NOMO-1 (cell line): ENCODE measurements around the gene B4GALNT4.
"Not testable (repeated sequence)": the region's sequence is repeated elsewhere in the genome, so short reads cannot be mapped to it uniquely, and the experiment has no call there.

Experiments
- DNase-seq, 2 experiments: peaks; one replicate each; lab custom pipeline; 2025; ENCODE audit not compliant: unreplicated experiment in 2 of 2; lab: John Stamatoyannopoulos, UW

Gene B4GALNT4

DNA sequence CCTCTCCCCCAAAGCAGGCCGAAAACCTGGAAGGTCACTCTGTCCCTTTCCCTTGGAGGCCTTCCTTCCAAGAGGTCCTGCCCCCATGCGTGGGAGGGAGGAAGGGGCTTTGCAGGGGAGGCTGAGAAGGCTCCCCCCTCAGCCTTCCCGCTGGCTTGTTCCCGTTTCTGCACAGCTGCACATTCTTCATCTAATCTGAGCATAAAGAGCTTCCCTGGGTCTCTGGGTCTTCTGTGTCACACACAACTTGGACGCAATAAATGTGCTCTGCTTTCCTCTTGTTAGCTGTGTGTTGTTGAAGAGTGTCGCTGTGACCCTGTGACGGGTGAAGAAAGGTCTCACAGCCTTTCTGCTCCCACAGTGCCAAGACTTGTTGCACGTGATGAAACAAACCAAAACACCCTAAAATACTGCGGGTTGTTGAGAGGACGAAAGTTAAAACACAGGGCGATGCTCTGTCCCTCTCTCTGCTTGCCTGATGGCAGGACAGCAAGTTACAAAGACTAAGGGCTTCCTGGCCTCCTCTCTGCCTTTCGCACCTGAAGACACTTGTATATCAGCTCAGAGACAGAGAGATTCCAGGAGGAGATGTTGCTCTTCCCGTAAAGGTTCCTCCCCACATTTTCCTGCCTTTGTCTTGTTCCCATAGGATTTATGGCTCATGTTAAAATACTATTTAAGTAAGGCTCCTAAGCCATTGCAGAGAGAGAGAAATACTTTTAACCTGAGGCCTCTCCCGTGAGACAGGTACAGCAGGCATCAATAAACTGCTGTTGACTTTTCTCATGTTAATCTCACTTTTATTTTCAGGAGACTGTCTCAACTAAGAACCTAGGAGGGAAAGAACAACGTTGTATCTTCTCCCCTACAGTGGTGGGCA lies 33.3 kb upstream of the B4GALNT4 start:
- no peak for DNase-seq

DNA sequence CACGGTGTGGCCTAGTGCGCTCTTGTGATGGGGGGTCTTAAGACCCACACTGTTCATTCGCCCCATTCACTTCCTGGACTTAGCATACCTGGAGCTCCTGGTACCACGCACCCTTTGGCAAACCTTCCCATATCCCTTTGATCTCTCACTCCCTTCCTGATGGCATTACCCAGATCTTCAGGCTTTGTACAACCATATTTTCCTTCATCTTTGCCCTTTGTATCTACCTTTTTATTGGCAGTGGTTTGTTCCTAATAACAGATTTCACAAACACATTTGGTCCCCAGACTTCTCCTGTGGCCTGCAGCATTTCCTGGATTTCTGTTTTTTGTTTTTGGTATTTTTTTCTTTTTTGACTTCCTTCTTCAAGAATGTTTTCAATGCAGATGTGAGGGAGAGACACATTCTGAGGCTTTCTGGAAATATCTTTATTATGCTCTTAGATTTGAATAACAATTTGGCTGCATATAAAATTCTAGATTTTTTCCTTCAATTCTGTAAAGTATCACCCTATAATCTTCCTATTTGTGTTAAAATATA lies 32.6 kb upstream of the B4GALNT4 start:
- DNase-seq = no peak

DNA sequence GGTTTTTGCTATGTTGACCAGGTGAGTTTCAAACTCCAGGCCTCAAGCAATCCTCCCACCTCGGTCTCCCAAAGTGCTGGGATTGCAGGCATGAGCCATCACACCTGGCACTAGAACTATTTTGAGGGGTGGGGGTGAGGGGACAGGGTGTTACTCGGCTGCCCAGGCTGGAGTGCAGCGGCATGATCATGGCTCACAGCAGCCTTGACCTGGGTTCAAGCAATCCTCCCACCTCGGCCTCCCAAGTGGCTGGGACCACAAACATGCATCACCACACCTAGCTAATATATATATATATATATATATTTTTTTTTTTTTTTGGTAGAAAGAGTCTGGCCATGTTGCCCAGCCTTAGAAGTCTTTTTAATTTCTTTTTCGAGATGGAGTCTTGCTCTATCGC lies 31.6 kb upstream of the B4GALNT4 start:
- DNase-seq = no peak

DNA sequence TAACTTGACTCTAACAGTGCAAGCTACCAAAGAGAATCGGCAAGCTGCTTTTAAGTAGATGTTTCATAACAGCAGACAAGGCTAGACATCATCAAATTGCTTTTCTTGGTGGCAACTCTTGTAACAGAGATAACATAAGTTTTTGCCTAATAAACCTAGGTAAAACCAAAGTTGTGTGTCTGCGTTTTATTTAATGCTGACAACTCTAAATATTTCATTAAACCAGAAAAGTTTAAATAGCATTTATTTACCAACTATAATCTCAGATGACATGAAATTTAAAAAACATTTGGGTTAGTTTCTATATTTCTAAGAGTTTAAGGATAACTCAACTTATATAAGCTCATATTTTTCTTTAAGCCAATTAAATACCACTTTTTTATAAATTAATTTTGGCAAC lies 29.3 kb upstream of the B4GALNT4 start:
- no peak for DNase-seq

DNA sequence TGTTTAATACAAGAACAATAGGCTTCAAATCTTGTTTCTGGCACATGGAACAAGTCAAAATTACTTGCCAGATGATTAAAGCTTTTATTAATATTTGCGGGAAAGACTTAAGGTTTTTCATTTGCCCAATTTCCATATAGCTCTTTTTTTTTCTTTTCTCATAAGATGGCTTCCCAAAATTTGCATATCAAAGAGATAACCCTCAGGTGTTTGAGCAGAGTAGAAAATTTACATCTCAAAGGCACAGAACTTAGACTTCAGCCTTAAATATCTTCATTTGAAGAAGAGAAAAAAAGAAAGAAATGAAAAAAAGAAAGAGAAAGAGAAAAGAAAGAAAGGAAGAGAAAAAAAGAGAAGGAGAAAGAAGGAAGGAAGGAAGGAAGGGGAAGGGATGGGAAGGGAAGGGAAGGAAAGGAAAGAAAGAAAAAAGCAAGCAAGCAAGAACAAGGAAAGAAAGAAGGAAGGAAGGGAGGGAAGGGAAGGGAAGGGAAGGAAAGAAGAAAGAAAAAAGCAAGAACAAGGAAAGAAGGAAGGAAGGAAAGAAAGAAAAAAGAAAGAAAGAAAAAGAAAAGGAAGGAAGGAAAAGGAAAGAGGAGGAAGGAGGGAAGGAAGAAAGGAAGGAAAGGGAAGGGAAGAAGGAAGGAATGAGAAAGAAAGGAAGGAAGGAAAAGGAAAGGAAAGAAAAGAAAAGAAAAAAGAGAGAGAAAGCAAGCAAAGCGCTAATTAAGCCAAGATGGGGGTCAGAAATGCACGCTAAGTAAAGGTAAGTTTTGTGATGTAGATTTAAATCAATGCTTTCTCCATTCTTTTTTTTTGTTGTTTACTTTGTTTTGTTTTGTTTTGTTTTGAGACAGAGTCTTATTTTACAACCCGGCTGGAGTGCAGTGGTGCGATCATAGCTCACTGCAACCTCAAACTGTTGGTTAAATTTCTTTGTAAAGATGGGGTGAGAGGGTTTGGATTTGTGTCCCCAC lies 28.5 kb upstream of the B4GALNT4 start:
- no peak for DNase-seq

DNA sequence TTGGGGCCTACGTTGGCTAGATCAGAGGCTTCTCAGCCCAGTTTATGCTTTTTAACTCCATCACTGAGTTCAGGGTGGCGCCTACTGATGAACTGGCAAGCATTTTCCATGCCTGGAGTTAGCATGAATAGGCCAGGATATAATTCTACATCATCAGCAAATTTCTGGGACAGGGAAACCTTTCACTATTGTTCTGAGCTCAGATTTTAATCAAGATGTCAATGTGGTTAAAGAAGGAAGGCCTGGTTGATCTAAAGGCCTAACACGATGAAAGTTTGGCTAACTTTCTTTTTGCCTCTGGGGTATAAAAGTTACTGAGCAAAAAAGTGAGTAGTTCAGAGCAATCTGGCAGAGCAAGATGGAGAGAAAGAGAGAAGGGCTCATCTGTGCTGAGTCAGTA lies 27.0 kb upstream of the B4GALNT4 start:
- DNase-seq = no peak

DNA sequence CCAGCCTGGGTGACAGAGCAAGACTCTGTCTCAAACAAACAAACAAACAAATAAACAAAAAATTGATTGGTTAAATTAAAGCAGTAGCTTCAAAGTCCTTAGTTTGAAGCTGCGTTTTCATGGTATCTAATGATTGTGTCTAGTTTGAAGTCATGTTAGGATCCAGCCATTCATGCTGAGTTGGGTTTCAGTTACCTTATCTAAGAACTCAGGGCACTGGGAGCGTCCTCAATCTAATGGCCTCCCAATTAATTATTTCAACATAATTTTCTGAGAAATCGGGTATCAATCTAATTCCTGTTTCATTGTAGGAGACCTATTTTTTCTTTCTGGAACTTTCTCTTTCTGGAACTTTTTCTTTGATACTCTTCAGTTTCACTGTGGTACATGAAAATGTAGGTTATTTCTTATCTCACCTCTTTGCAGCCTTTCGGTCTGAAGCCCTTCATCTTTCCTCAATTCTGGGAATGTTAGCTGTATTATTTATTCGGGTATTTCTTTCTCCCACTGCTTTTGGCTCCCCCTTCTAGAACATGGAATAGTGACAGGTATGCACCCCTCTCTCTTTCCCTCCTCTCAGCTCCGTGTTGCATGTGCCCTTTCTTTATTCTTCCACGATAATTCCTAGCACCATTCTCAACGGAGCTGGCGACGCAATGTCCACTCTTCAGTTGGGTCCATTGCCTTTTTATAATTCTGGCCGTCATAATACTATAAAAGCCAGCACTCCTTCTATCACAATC lies 24.3 kb upstream of the B4GALNT4 start:
- DNase-seq = no peak

DNA sequence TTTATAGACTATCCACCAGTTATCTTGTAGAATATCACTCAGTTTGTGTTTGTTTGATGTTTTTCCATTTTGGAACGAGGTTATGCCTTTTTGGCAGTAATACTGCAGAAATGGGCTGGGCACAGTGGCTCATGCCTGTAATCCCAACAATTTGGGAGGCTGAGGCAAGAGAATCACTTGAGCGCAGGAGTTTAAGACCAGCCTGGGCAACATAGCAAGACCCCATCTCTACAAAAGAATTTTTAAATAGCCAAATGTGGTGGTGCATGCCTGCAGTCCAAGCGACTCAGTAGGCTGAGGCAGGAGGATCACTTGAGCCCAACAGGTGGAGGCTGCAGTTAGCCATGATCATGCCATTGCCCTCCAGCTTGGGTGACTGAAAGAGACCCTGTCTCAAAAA lies 22.8 kb upstream of the B4GALNT4 start:
- DNase-seq = no peak

DNA sequence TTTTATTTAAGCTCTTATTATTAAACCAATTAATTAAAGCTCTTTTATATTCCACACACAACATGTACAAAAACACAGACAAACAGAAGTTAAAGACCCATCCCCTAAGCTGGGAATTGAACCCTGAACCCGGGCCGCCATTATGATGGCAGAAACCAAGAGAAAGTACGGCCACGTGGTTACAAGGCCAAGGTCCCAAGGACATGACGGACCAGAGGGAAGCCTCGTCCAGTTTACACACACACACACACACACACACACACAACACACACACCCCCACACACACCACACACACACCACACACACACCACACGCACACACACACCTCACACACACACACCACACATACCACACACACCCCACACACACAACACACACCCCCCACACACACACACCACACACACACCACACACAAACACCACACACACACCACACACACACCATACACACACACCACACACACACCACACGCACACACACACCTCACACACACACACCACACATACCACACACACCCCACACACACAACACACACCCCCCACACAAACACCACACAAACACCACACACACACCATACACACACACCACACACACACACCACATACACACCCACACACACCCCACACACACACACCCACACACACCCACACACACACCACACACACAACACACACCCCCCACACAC lies 19.9 kb upstream of the B4GALNT4 start:
- DNase-seq = not testable (repeated sequence)

DNA sequence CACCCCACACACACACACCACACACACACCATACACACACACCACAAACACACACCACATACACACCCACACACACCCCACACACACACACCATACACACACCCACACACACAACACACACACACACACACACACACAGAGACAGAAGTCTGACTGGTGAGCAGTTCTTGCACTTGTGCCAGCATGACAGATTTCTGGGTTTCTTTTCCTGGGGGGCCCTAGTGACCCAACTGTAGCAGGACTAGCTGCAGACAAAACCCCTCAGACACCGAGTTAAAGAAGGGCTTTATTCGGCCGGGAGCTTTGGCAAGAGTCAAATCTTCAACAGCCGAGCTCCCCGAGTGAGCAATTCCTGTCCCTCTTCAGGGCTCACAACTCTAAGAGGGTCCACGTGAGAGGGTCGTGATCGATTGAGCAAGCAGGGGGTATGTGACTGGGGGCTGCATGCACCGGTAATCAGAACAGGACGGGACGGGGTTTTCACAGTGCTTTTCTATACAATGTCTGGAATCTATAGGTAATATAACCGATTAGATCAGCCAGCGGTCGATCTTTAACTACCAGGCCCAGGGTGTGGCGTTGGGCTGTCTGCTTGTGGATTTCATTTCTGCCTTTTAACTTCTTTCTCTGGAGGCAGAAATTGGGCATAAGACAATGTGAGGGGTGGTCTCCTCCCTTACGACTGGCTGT lies 19.1 kb upstream of the B4GALNT4 start:
- not testable (repeated sequence) for DNase-seq

DNA sequence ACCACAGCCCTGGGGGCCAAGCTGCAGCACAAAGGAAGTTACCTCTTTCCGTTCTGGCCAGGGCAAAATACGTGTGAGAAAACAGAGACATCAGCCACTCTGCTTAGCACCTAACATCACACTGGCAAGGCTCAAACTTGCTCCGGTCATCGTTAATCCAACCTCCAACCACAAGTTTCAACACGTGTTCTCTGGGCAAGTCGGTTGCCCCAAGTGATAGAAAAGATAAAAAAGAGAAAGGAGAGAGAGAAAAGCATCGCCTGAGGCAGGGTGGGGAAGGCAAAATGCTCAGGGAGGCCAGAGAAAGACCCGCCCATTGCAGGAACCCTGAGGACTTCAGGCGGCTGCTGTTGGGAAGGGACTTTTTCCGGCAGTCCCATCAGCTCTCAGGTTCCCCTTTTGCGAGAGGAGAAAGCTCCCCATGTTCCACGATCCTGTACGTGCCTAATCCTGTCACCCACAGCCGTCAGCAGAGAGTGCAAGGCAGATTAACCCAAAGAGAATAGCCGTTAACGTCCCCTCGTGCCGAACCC lies 18.5 kb upstream of the B4GALNT4 start:
- DNase-seq = no peak

DNA sequence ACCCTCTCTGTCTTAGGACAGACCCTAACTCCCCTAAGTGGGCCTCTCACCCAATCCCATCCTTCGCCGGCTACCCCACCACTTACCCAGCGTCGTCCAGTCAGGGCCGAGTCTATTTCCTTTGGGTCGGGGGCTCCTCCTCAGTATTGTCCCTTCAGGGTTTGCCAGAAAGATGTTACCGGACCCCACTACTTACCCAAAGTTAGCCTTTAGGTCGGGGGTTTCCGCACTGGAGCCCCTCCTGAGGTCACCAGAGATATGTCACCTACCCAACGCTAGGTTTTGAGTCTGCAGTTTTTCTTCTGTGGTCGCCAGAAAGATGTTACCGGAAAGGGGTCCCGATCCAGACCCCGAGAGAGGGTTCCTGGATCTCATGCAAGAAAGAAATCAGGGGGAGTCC lies 17.9 kb upstream of the B4GALNT4 start:
- no peak for DNase-seq

DNA sequence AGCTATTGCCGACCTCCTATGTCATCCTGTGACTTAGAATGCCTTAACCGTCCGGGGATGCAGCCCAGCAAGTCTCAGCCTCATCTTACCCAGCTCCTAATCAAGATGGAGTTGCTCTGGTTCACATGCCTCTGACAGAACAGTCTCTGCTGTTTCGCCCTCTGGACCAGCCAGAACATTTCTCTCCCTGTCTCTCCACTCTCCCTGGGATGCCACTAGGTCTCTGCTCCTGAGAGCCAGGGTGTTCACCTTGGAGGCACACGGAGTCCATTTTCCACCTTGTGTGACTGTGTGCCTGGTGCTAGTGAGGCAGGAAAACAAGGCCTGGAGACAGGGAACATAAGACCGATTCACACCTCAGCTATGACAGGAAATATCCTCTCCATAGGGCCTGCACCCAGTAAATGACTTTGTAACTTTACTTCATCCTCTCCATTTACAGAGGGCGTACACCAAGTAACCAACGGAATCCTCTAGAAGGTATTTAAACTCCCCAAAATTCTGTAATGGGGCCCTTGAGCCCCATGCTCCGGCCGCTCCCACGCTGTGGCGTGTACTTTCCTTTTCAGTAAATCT lies 16.8 kb upstream of the B4GALNT4 start:
- DNase-seq = no peak

DNA sequence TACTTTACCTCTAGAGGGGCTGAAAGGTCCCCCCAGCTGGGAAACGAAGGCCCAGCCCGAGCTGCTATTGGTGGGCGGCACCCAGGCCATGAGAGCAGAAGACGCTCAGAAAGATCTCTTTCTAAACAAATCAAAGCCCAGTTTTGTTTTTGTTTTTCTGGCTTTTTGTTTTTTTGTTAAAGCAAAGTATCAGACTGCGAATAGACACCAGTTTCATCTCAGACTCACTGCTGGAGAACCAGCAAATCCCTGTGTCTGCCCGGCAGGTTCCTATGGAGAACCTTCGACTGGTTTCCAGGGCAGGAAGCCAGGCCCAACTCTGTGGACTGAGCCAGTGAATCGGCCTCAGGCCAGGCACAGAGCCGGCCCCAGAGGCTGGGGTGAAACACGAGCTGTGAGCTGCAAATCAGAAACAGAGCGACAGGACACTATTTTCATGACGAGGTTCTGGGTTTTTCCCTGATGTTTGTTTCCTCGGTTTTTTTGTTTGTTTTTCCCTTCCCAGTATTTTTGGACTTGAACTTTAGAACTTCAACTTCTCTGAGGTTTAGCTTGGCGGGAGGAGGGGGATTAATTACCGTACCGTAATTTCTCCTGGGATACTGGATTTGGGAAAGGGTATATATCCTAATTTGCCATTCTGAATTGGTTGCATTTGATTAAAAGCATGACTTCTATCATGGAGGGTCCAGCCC lies 16.0 kb upstream of the B4GALNT4 start:
- no peak for DNase-seq

DNA sequence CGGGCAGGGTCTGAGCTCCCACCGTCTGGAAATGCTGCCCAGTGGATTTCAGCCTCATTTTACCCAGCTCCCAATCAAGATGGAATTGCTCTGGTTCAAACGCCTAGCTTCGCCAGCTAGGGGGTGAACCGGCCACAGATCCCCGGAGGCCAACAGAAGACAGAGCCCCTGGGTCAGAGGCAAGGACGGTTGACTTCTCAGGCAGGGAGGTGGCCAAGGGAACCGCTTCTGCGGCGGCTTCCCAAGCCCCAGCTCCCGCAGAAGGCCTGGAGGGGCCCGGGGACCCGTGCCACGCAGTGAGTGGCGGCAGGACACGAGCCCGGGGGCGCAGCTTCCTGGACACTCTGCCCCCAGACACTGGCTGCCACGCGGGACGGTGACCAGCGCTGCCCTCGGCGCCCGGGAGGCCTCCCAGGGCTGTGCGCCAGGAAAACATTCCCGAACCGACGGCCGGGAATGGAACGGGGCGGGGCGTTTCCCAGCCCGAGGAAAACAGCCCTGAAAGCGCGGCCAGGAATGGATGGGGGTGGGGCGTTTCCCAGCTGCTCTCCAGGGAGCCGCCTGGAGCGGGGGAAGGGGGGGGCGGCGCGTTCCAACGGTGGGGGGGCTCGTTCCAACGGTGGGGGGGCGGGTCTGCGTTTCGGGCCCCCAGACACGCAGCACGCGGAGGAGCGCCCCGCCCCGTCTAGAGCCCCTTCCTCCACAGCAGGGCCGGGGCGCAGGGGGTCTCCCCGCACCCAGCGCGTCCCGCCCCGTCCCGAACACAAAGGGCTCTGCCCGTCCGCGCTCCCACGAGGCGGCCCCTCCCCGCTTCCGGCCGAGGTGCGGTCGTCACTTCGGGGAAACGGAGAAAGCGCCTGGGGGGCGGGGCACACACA lies 13.5 kb upstream of the B4GALNT4 start:
- DNase-seq = no peak

DNA sequence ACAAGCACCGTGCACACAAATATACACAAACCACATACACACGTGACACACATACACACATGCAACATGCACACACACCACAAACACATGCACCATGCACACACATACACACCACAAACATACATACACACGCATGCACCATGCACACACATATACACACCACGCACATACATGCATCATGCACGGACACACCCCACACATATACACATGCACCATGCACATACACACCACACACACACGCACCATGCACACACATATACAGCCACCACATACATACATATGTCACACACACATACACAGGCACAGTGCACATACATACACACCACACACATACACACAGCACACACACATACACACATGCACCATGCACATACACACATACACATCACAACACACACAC lies 12.7 kb upstream of the B4GALNT4 start:
- DNase-seq = no peak

DNA sequence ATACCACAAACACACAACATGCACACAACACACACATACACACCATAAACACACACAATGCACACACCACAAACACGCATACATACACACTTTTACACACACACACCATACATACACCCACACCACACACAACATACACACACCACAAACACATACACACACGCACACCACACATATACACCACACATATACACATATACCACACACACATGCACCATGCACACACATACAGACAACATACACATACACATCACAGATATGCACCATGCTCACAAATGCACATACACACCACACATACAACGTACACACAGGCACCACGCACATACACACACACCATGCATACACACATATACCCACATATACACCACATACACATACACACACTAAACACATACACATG lies 11.7 kb upstream of the B4GALNT4 start:
- DNase-seq = no peak
